Amniotic stem cell (primary cell): Measurements from ENCODE around the gene DCTN2.
"Not testable (repeated sequence)": the region's sequence is repeated elsewhere in the genome, so short reads cannot be mapped to it uniquely, and the experiment has no call there.

Experiments used
- DNase-seq: peaks from one replicate; lab custom pipeline; 2025; lab: John Stamatoyannopoulos, UW

Gene DCTN2

DNA sequence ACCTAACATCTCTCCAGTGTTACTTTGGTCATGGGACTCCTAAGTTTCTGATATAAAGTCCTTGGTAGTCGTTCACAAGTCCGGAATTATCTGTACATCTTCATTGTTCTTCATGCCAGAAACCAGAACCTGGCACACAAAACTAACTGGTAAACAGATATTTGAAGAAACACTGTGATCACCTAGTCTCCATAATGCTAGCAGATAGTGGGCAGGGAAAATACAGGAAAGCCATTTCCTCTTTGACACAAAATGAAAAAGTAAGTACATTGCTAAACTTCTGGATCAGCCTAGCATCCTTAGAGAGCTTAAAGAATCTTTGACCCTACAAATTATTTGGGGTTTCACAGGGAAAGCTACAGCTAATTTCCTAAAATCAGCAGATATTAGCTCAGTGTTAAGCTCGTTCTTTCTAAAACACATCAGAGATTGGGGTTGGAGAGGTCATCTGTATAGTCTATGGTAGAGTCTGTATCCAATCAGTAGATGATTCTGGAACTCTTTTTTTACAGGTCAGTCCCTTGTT lies 31.5 kb downstream of the DCTN2 start:
- DNase-seq = no peak

DNA sequence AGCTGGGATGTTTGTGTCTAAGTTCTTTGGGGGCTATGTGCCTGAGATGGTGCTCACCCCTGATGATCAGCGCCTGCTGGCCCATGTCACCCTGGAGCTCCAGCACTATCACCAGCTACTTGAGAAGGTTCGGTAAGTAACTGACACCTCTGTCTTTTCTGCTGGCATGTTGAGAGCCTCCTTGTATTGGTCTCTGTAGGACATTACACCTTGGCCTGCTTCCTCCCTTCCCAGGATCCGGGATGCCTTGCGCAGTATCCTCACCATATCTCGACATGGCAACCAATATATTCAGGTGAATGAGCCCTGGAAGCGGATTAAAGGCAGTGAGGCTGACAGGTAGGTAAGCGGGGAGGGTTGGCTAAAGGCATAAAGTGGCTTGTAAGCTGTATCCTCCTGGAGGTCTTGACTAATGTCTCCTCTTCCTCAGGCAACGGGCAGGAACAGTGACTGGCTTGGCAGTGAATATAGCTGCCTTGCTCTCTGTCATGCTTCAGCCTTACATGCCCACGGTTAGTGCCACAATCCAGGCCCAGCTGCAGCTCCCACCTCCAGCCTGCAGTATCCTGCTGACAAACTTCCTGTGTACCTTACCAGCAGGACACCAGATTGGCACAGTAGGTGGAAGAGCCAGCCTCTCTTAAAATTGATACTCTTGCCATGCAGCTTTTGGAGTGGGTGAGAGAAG lies 32.1 kb downstream of the DCTN2 start:
- no peak for DNase-seq

DNA sequence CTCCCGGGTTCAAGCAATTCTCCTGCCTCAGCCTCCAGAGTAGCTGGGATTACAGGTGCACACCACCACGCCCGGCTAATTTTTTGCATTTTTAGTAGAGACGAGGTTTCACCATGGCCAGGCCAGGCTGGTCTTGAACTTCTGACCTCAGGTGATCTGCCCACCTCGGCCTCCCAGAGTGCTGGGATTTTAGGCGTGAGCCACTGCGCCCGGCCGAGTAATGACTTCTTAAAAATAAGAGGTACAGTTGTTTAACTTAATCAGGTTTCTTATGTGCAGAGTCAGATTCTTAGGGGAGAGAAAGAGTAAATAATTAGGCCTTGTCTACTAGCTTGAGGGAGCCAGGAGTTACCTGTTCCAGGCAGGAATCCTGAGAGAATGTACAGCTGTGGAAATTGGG lies 32.7 kb downstream of the DCTN2 start:
- not testable (repeated sequence) for DNase-seq

DNA sequence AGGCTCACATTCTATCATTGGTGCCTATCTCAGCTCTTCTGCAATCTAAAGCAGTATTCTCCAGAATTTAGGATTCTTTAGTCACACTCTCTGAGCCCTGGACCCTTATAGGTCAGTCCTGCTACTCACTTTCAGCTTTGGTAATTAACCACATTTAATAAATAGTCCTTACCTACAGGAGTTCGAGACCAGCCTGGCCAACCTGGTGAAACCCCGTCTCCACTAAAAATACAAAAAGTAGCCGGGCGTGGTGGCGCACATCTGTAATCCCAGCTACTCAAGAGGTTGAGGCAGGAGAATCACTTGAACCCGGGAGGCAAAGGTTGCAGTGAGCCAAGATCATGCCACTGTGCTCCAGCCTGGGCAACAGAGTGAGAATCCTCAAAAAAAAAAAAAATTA lies 33.3 kb downstream of the DCTN2 start:
- not testable (repeated sequence) for DNase-seq

DNA sequence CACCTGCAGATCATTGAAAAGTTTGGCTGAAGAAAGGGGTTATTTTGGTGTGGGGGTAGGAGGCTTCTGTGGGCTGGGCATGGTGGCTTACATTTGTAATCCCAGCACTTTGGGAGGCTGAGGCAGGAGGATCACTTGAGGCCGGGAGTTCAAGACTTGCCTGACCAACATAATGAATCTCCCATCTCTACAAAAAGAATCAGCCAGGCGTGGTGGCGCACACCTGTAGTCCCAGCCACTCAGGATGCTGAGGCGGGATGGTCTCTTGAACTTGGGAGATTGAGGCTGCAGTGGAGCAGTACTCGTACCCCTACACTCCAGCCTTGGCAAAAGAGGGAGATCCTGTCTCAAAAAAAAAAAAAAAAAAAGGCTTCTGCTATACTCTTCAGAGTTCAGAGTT lies 33.7 kb downstream of the DCTN2 start:
- DNase-seq = no peak

DNA sequence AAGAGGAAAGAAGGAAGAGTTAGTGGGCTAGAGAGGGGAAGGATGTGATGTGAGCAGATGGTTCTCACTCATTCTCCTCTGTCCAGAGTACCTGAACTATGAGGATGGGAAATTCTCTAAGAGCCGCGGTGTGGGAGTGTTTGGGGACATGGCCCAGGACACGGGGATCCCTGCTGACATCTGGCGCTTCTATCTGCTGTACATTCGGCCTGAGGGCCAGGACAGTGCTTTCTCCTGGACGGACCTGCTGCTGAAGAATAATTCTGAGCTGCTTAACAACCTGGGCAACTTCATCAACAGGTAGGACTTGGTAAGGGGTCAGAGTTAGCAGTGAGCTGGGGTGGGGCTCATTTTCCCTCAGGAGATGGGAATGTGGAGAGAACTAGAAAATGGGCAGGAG lies 34.3 kb downstream of the DCTN2 start:
- no peak for DNase-seq

DNA sequence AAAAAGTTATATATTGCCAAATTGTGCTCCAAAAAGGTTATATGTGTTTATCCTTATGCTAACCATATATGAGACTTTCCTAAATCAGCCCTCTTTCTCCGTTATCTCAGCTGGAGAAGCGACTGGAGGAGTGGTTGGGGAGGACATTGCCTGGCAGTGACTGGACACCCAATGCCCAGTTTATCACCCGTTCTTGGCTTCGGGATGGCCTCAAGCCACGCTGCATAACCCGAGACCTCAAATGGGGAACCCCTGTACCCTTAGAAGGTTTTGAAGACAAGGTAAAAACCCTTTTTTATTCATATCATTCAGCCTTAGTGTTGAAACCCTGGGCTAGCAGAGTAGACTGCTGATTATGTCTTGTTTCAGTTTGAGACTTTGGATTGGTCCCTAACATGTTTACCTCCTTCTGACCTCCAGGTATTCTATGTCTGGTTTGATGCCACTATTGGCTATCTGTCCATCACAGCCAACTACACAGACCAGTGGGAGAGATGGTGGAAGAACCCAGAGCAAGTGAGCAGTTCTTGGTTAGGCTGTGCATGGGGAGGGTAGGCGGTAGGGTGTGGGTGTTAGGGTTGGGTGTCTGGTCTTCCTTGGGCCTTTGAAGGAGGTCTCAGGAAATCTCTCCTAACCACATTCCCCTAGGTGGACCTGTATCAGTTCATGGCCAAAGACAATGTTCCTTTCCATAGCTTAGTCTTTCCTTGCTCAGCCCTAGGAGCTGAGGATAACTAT lies 35.2 kb downstream of the DCTN2 start:
- DNase-seq = no peak

DNA sequence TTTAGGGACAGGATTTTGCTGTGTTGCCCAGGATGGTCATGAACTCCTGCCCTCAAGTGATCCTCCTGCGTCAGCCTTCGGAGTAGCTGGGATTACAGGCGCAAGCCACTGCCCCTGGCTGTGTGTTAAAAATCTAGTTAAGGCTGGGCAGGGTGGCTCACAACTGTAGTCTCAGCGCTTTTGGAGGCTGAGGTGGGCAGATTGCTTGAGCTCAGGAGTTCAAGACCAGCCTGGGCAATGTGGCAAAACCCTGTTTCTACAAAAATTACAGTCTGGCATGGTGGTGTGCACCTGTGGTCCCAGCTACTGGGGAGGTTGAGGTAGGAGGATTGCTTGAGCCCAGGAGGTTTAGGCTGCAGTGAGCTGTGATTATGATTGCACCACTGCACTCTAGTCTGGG lies 35.8 kb downstream of the DCTN2 start:
- no peak for DNase-seq

DNA sequence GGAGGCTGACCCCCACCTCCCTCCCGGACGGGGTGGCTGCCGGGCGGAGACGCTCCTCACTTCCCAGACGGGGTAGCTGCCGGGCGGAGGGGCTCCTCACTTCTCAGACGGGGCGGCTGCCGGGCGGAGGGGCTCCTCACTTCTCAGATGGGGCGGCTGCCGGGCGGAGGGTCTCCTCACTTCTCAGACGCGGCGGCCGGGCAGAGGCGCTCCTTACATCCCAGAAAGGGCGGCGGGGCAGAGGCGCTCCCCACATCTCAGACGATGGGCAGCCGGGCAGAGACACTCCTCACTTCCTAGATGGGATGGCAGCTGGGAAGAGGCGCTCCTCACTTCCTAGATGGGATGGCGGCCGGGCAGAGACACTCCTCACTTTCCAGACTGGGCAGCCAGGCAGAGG lies 39.2 kb downstream of the DCTN2 start:
- not testable (repeated sequence) for DNase-seq

DNA sequence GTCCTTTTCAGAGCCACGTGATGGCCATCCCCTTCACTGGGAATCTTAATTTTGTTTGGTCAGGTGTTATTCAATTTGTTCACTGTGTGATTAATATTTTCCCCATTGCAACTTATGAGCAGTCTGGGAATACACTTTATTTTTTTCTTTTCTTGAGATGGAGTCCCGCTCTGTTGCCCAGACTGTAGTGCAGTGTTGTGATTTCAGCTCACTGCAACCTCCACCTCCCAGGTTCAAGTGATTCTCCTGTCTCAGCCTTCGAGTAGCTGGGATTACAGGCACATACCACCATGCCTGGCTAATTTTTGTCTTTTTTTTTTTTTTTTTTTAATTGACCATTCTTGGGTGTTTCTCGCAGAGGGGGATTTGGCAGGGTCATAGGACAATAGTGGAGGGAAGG lies 40.5 kb downstream of the DCTN2 start:
- not testable (repeated sequence) for DNase-seq

DNA sequence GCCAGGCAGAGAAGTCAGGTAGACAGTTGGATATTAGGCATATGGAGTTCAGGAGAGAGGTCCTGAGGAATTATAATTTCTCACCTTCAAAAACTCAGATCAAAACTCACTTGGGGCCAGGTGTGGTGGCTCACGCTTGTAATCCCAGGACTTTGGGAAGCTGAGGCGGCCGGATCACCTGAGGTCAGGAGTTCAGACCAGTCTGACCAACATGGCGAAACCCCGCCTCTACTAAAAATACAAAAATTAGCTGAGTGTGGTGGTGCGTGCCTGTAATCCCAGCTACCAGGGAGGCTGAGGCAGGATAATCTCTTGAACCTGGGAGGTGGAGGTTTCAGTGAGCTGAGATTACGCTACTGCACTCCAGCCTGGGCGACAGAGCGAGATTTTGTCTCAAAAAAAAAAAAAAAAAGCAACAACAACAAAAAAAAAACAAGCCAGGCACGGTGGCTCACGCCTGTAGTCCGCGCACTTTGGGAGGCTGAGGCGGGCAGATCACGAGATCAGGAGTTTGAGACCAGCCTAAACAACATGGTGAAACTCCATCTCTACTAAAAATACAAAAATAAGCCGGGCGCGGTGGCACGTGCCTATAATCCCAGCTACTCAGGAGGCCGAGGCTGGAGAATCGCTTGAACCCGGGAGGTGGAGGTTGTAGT lies 44.6 kb downstream of the DCTN2 start:
- not testable (repeated sequence) for DNase-seq

DNA sequence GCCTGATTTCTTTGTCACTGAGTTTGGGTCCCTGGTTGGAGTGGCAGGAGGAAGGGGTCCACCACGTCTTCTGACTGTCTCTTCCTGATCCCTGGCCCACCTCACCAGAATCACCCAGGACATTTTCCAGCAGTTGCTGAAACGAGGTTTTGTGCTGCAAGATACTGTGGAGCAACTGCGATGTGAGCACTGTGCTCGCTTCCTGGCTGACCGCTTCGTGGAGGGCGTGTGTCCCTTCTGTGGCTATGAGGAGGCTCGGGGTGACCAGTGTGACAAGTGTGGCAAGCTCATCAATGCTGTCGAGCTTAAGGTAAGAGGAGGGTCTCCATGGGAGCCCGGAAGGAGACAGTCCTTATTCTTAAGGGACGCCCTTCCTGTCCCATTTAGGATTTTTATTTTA lies 46.8 kb downstream of the DCTN2 start:
- DNase-seq = no peak

DNA sequence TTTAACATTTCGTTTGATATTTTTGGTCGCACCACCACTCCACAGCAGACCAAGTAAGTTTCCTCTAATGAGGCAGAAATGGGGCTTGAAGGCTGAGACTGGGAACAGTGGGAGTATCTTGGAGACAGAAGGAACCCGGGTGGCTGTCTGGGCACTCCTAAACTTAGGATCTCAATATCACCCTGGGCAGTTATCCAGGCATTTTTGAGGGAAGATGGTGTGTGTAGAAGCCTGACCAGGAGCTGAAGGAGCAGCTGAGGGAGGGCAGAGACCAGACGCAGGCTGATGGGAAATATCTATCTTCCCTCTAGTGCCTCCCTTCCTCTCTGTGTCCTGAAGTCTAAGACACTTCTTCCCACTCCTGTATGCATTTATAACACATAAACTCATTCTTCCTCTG lies 48.4 kb downstream of the DCTN2 start:
- no peak for DNase-seq

DNA sequence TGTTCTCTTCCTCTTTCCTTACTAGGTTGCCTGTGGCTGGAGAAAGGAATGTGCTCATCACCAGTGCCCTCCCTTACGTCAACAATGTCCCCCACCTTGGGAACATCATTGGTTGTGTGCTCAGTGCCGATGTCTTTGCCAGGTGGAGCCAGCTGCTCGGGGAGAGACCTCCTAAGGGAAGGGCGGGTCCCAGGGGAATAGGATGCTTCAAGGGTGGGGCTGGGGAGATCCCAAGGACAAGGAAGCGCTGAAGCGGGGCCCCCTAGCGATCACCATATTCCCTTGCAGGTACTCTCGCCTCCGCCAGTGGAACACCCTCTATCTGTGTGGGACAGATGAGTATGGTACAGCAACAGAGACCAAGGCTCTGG lies 48.9 kb downstream of the DCTN2 start:
- DNase-seq = no peak

DNA sequence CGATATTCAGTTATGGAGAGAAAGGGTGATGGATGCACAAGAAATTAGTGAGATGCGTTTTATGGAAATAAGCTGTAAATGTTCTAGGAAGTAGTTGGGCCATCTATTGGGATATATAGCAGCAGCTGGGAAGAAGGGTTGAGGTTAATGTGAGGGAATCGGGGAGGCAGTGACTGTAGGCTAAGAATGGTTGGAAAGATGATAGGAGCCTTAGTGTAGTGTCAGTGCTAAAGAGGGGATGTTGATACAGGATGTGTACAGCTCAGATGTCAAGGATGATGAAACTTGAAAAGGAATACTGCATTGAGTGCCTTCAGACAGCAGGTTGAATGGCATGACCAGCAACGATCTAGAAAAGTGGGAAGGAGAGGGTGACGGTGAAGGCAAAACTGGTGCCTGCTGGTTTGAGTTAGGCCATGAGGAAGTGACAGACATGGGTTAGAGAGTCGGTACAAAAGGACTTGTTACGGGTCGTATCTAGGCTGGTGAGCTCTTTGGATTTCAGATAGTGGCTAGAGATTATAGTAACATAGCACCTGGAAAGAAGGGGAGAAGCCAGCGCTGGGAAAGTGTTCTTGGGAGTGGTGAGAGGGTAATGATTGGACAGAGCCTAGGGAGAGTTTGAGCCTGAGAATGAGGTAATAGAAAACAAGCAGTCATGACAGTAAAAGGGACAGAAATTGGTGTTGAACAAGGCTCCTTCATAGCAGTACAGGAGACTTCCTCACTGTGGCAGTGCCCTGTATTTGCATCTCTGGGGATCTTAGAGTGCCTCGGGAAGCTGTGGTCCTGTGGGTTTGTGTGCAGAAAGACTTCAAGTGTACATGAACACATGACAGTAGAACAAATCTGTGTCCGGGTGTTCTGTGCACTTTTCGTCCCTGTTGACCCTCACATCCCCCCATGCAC lies 49.5 kb downstream of the DCTN2 start:
- DNase-seq = no peak

DNA sequence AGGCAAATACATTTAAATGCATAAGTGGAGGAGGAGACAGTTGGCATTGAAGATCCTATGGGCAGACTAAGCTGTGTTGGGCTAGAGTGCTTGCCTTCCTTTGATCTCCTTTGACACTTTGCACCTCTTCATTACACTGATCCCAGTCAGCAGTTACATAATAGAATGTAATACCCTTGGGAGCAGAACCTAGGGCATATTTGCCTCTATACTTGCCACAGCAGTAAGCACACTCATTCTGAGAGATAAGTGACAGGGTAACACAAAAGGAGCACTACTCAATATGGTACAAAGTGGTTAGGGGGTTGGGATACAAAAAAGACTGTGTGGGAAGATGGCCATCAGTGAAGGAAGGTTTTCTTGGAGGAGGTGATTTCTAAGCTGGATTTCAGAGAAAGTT lies 50.2 kb downstream of the DCTN2 start:
- no peak for DNase-seq

DNA sequence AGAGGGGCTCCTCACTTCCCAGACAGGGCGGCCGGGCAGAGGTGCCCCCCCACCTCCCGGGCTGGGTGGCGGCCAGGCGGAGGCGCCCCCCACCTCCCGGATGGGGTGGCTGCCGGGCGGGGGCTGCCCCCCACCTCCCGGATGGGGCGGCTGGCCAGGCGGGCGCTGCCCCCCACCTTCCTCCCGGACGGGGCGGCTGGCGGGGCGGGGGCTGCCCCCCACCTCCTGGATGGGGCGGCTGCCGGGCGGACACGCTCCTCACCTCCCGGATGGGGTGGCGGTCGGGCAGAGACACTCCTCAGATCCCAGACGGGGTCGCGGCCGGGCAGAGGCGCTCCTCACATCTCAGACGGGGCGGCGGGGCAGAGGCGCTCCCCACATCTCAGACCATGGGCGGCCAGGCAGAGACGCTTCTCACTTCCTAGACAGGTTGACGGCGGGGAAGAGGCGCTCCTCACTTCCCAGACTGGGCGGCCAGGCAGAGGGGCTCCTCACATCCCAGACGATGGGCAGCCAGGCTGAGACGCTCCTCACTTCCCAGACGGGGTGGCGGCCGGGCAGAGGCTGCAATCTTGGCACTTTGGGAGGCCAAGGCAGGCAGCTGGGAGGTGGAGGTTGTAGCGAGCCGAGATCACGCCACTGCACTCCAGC lies 51.8 kb downstream of the DCTN2 start:
- not testable (repeated sequence) for DNase-seq

DNA sequence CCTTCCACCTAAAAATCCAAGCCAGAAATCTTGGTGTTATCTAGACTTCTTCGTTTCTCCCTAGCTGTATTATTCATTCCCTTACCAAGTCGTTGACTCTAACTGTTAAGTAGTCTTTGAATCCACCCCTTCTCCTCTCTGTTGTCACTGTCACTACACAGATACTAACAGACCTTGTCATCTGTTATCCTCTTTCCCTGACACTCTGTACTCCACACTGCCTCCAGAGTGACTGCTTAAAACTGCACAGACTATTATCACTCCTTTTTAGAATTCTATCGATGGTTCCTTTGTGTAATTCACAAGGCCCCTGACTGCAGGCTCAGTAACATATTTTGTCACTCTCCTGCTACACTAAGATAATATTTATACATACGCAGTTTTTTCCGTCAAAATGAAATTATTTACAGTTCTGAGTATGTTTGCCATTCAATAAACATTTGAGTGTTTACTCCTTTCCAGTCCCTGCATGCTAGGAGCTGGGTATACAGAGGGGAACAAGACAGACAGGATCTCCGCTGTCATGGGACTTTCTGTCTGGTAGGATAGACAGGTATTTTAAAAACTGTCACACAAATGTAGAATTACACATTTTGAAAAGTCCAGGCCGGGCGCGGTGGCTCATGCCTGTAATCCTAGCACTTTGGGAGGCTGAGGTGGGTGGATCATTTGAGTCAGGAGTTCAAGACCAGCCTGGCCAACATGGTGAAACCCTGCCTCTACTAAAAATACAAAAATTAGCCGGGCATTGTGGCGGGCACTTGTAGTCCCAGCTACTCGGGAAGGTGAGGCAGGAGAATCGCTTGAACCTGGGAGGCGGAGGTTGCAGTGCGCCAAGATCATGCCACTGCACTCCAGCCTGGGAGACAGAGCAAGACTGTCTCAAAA lies 55.4 kb downstream of the DCTN2 start:
- DNase-seq = no peak

DNA sequence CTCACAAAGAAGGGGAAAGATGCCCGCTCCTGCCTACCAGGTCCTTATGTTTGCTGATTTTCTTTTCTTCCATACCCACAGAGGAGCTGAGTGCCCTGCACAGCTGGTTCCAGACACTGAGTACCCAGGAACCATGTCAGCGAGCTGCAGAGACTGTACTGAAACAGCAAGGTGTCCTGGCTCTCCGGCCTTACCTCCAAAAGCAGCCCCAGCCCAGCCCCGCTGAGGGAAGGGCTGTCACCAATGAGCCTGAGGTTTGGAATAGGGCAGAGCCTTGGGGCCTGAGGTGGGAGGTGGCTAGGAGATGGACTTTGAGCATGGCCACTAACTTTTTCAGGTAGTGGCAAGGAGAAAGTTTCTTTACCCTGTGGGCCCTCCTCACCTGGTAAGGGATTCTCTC lies 56.9 kb downstream of the DCTN2 start:
- DNase-seq = no peak

DNA sequence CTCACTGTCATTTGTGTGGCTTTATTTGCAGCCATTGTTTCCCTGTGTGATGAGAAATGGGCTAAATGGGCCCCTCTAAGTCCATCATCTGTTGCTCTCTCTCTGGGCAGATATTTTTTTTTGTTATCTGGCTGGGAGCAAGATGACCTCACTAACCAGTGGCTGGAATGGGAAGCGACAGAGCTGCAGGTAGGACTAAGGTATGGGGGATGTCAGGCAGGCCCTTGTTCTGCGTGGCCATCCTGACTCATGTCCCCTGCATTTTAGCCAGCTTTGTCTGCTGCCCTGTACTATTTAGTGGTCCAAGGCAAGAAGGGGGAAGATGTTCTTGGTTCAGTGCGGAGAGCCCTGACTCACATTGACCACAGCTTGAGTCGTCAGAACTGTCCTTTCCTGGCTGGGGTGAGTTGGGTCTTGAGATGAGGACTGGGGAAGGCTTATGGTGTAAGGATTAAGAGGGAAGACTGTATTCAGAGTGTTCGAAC lies 57.8 kb downstream of the DCTN2 start:
- DNase-seq = no peak
